Keratinocyte (primary cell): ENCODE measurements around the gene IL3.

Source experiments
- CTCF ChIP-seq, 3 experiments: IDR thresholded peaks in 1 of 3; conservative IDR thresholded peaks in 1 of 3; optimal IDR thresholded peaks in 1 of 3; 2 replicates in 2 of 3; 3 replicates in 1 of 3; pipeline versions ENCODE3 to v1.5.1; 2011; ENCODE audit warnings: low read length in 3 of 3, mild to moderate bottlenecking in 3 of 3, moderate library complexity in 2 of 3, control low read depth in 1 of 3, inconsistent platforms in 1 of 3; ENCODE audit not compliant: insufficient read depth in 2 of 3; ENCODE audit errors: extremely low read depth in 1 of 3
- EZH2 ChIP-seq: IDR thresholded peaks from one replicate; pipeline ENCODE4 v1.6.1; 2012; ENCODE audit warnings: inconsistent platforms, mild to moderate bottlenecking, low read length, moderate library complexity

- TF ChIP-seq EZH2 (no peak), CTCF (optimal IDR thresholded peaks at IDR 0.05 in 1 of 3, IDR thresholded peaks at IDR 0.05 in 1 of 3, conservative IDR thresholded peaks at IDR 0.05 in 1 of 3; ENCODE audit: extremely low read depth in 1 of 3, insufficient read depth in 2 of 3, low read length in 3 of 3) (no peak)
Measured at GRCh38 chr5:132019337-132019736, 41.1 kb upstream of the IL3 start.
